Measurements from ENCODE around the gene TSPAN14.

GRCh38 chr10:80539421-80540031 lies 85.4 kb downstream of the TSPAN14 start:
- TF ChIP-seq CTCF (conservative IDR thresholded peaks at IDR 0.05 in 1 of 2, IDR thresholded peaks at IDR 0.05 in 1 of 2; ENCODE audit: low read depth in 1 of 2, low read length in 2 of 2) (no peak), EZH2 (IDR thresholded peaks at IDR 0.05; ENCODE audit: low read length, missing control alignments) (no peak)
